HG03520 (cell line): Measurements from ENCODE around the gene PI4K2B.
"Not testable (repeated sequence)": the region's sequence is repeated elsewhere in the genome, so short reads cannot be mapped to it uniquely, and the experiment has no call there.

Source experiments
- ATAC-seq: cut with Tn5 transposase; IDR thresholded peaks from one replicate; pipeline ENCODE4 v1.9.1; 2021; ENCODE audit warnings: mild to moderate bottlenecking, moderate library complexity; ENCODE audit not compliant: unreplicated experiment

Gene PI4K2B

GRCh38 chr4:25233737-25234389 is at the start of gene PI4K2B:
PI4K2B (plus strand) TSS chr4:25234033; CDS start chr4:25234164, 131 bp downstream.
- peak; percentile 66 for ATAC-seq

GRCh38 chr4:25184056-25184455 is 49.8 kb upstream of the PI4K2B start:
- ATAC-seq = no peak

- no peak for ATAC-seq
Observed at GRCh38 chr4:25190407-25190806, 43.4 kb upstream of the PI4K2B start.

GRCh38 chr4:25198713-25199112 is 35.1 kb upstream of the PI4K2B start:
- ATAC-seq = no peak

- ATAC-seq = no peak
Observed at GRCh38 chr4:25207997-25208396, 25.8 kb upstream of the PI4K2B start.

- no peak for ATAC-seq
Observed at GRCh38 chr4:25209702-25210101, 24.1 kb upstream of the PI4K2B start.

- ATAC-seq = no peak
Observed at GRCh38 chr4:25211721-25212120, 22.1 kb upstream of the PI4K2B start.

GRCh38 chr4:25212822-25213221 is 21.0 kb upstream of the PI4K2B start:
- ATAC-seq = no peak

- no peak for ATAC-seq
Observed at GRCh38 chr4:25213347-25213979, 20.4 kb upstream of the PI4K2B start.

- not testable (repeated sequence) for ATAC-seq
Observed at GRCh38 chr4:25214750-25215149, 19.1 kb upstream of the PI4K2B start.

GRCh38 chr4:25215511-25215910 is 18.3 kb upstream of the PI4K2B start:
- no peak for ATAC-seq

- no peak for ATAC-seq
Observed at GRCh38 chr4:25221377-25221776, 12.5 kb upstream of the PI4K2B start.

GRCh38 chr4:25223802-25224375 is 9.9 kb upstream of the PI4K2B start:
- ATAC-seq = no peak

- ATAC-seq = no peak
Observed at GRCh38 chr4:25229804-25230203, 4.0 kb upstream of the PI4K2B start.

- no peak for ATAC-seq
Observed at GRCh38 chr4:25233194-25233593, 639 bp upstream of the PI4K2B start.

GRCh38 chr4:25234390-25235370 is 847 bp downstream of the PI4K2B start:
- ATAC-seq = peak; percentile 64

- no peak for ATAC-seq
Observed at GRCh38 chr4:25235401-25235800, 1.6 kb downstream of the PI4K2B start.

- not testable (repeated sequence) for ATAC-seq
Observed at GRCh38 chr4:25236030-25236429, 2.2 kb downstream of the PI4K2B start.

- no peak for ATAC-seq
Observed at GRCh38 chr4:25236971-25237370, 3.1 kb downstream of the PI4K2B start.

- no peak for ATAC-seq
Observed at GRCh38 chr4:25238052-25238451, 4.2 kb downstream of the PI4K2B start.

- ATAC-seq = not testable (repeated sequence)
Observed at GRCh38 chr4:25239528-25239927, 5.7 kb downstream of the PI4K2B start.
